NCI-H2029 treated with DMSO at 0.1 percent for 48 hours (cell line): Measurements from ENCODE around the gene ABCA1.

Experiments
- DNase-seq: peaks from one replicate; lab custom pipeline; 2025; lab: John Stamatoyannopoulos, UW

Gene ABCA1

GRCh38 chr9:104766025-104766424 is 161.9 kb downstream of the ABCA1 start:
- DNase-seq, result no peak

- no peak for DNase-seq
Measured at GRCh38 chr9:104765138-104765537, 162.8 kb downstream of the ABCA1 start.

- DNase-seq, result no peak
Measured at GRCh38 chr9:104758974-104759373, 169.0 kb downstream of the ABCA1 start.

DNA sequence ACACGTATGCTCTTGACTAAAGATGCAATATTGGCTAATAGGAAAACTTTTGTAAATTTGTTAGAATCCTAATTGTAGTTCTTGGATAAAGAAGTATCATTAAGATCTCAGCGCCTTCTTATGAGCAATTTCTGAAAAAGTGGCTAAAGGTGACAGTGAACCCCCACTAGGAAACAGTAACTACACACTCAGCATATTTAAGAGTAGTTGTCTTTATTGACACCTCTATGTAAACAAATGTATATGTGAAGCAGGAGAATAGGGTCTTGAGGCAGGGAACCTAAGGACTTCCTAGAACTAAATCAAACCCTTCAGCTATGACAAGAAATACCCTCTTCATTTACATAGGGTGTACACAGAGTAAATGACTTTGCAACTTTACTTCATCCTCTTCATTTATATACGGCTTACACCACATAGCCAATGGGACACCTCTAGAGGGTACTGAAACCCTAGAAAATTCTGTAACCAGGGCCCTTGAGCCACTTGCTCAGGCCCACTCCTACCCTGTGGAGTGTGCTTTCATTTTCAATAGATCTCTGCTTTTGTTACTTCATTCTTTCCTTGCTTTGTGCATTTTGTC is 177.7 kb downstream of the ABCA1 start:
- no peak for DNase-seq

DNA sequence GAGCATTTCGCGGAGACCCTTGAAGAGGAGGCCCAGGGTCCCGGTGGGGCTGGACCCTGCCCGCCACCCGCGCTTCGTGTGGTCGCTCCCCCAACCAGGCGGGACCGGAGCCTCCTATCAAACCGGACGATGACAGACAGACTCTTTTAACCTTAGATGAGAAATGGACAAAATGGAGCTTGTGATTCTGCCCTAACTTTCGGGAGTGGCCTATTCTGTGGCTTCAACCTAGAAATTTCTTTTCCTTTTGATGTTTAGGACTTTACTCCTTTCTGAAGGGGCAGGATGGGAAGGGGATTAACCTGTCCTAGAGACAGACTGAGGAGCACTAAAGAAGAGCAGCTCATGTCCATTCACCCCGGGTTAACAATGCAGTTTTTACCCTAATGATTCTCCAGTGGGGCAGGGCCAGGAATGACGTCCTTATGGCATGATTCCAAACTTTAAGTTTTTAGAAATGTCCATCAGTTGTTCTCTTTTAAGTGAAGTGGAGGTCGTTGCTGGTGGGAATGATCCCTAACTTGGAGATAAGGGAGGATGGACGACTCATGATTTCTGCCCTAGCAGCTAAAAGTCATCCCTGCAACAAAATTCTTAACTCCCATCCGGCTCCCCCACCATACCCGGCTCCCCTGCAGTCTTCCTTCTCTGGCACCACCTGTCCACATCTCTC is 179.5 kb downstream of the ABCA1 start:
- no peak for DNase-seq

- DNase-seq, result peak; percentile 69
Measured at GRCh38 chr9:104747565-104748358, 180.2 kb downstream of the ABCA1 start, which contains the start of gene NIPSNAP3A. Gene NIPSNAP3A, plus strand, starts transcription at chr9:104747683. Its CDS starts 110 bp downstream, at chr9:104747793.

GRCh38 chr9:104747245-104747564 is 180.8 kb downstream of the ABCA1 start:
- no peak for DNase-seq

GRCh38 chr9:104746798-104747197 is 181.2 kb downstream of the ABCA1 start:
- DNase-seq, result no peak

GRCh38 chr9:104746285-104746684 is 181.7 kb downstream of the ABCA1 start:
- DNase-seq, result no peak

DNA sequence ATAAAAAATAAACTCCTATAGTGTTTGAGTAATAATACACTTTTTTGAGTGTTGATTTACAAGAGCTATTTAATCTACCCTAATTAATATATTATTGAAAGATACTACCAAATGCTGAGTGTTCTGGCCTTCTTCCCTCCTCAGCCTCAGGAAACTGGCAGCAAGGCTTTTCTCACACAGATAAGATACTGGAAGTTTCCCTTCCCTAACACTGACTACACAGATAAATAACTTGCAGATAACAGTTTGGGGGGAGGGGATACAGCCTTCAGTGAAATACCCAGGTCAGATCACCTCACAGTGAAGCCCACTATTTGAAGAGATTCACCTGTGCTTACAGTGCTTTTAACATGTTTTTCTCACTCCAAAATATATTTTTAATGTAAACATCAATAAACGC is 182.1 kb downstream of the ABCA1 start:
- no peak for DNase-seq

DNA sequence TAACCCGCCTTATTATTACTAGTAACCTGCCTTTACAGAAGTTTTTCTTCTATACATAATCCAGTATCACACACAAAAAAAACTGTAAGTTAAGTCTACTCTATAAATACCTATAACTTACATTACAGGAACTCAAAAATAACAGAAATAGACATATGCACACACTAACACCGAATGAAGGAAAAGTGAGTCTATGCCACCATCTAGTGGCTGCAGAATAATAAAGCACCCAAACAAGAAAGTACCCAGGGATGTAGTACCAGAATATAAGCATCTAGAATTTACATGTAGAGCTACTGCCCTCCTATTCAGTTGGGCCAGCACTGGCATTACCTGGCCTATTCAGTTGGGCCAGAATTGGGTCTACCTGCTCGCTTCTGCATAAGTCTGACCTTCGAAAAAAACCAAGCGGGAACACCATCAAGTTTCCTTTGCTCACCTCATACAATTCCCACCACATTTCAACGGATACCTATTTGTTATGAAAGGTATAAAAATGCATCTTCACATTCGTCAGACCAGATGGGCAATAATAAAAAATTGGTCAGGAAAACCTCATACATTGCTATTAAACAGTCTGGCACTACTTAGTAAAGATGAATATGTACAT is 184.5 kb downstream of the ABCA1 start:
- DNase-seq, result peak; percentile 83

DNA sequence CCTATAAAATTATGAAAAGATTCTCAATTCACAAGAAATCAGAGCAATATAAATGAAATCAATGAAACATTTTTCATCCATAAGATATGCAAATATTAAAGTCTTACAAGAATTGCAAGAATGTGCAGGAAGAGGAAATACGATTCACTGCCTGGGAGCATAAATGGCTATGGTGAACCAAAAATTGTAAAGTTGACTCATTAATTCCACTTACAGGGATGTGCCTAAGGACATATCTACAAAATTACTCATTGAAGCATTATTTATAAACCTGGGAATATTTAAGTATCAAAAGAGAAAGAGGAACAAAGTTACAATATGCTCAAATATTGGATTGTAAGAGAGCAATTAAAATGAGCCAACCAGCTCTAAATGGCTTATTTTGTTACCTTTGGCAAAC is 187.3 kb downstream of the ABCA1 start:
- DNase-seq, result no peak

DNA sequence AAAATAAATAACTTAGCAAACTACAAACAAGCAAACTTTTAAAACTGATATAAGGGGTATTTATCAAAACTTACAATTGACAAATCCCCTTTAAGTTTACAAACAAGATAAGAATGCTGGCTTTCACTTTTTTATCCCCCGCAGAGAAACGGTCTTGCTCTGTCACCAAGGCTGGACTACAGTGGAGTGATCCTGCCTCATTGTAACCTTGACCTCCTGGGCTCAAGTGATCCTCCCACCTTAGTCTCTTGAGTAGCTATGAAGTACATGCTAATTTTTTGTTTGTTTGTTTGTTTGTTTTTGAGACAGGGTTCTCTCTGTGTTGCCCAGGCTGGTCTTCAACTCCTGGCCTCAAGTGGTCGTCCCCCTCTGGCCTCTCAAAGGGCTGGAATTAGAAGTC is 189.5 kb downstream of the ABCA1 start:
- no peak for DNase-seq
